Central memory CD8-positive, alpha-beta T cell (primary cell): ENCODE measurements around the gene PATL2.
"Not testable (repeated sequence)": the region's sequence is repeated elsewhere in the genome, so short reads cannot be mapped to it uniquely, and the experiment has no call there.

Source experiments
- ATAC-seq: fragments of 150-1000 bp; cut with Tn5 transposase; replicated peaks from 2 replicates; pipeline ENCODE4 v1.10.0; 2022; ENCODE audit warnings: mild to moderate bottlenecking, moderate FRiP score, moderate number of reproducible peaks; ENCODE audit not compliant: poor library complexity, severe bottlenecking; ENCODE audit errors: extremely low read depth
- DNase-seq, 2 donors: peaks; one replicate each; pipeline ENCODE4 v3.0.0; 2021; ENCODE audit warnings: low spot score in 2 of 2
- H3K27ac Mint-ChIP-seq: one replicate; pipeline ENCODE4 v1.8.0; 2022; ENCODE audit warnings: low read depth, mild to moderate bottlenecking, moderate library complexity, mixed read lengths
- H3K27me3 Mint-ChIP-seq: one replicate; pipeline ENCODE4 v1.8.0; 2022; ENCODE audit warnings: mixed read lengths
- H3K36me3 Mint-ChIP-seq: one replicate; pipeline ENCODE4 v1.8.0; 2022; ENCODE audit warnings: mild to moderate bottlenecking, moderate library complexity, mixed read lengths; ENCODE audit not compliant: insufficient read depth
- H3K4me1 Mint-ChIP-seq: one replicate; pipeline ENCODE4 v1.8.0; 2022; ENCODE audit warnings: mixed read lengths
- H3K4me3 Mint-ChIP-seq: one replicate; pipeline ENCODE4 v1.8.0; 2022; ENCODE audit warnings: mild to moderate bottlenecking, moderate library complexity, mixed read lengths
- H3K9me3 Mint-ChIP-seq: one replicate; pipeline ENCODE4 v1.8.0; 2022; ENCODE audit warnings: mixed read lengths

The PATL2 gene

DNA sequence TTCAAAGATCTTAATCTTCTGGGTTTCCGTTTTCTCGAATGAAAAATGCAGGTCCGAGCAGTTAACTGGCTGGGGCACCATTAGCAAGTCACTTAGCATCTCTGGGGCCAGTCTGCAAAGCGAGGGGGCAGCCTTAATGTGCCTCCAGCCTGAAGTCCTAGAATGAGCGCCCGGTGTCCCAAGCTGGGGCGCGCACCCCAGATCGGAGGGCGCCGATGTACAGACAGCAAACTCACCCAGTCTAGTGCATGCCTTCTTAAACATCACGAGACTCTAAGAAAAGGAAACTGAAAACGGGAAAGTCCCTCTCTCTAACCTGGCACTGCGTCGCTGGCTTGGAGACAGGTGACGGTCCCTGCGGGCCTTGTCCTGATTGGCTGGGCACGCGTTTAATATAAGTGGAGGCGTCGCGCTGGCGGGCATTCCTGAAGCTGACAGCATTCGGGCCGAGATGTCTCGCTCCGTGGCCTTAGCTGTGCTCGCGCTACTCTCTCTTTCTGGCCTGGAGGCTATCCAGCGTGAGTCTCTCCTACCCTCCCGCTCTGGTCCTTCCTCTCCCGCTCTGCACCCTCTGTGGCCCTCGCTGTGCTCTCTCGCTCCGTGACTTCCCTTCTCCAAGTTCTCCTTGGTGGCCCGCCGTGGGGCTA is at the start of gene PATL2, which contains the start of gene B2M:
Gene PATL2, minus strand, starts transcription at position 228 of the 647 bp plus-strand sequence. CDS start 34,833 bp downstream, outside the sequence.
Gene B2M, plus strand, starts transcription at position 422 of the 647 bp plus-strand sequence. Its CDS starts 30 bp downstream, at position 452.
- H3K36me3 Mint-ChIP-seq: peaks cover 60% of the 10 kb centered on the region
- H3K4me1 Mint-ChIP-seq: peaks cover 74% of the 10 kb centered on the region
- DNase-seq: peak; percentile 97
- peak; percentile 81 for ATAC-seq
- H3K4me3 Mint-ChIP-seq: peak within 1 kb of the TSS; percentile 84
- H3K9me3 Mint-ChIP-seq: no peaks in the 10 kb centered on the region
- H3K27ac Mint-ChIP-seq: peak within 1 kb of the TSS; percentile 100
- no peaks in the 10 kb centered on the region for H3K27me3 Mint-ChIP-seq

DNA sequence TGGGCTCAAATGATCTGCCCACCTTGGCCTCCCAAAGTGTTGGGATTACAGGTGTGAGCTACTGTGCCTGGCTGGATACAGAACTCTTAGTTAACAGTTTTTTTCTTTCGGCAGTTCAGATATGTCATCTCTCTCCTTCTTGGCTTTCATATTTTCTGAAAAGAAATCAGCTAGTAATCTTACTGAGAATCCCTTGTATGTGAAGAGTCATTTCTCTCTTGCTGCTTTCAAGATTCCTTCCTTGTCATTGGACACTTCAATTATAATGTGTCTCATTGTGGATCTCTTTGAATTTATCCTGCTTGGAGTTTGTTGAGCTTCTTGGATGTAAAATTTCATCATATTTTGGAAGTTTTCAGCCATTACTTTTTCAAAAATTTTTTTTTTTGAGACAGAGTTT is 42.2 kb upstream of the PATL2 start:
- DNase-seq (no peak), ATAC-seq (no peak)
- H3K36me3 Mint-ChIP-seq: peaks cover 3% of the 10 kb centered on the region
- peaks cover 13% of the 10 kb centered on the region for H3K4me1 Mint-ChIP-seq
- H3K4me3 Mint-ChIP-seq: no peak overlapping the region
- no peak overlapping the region for H3K27ac Mint-ChIP-seq
- no peaks in the 10 kb centered on the region for H3K27me3 Mint-ChIP-seq
- no peaks in the 10 kb centered on the region for H3K9me3 Mint-ChIP-seq

DNA sequence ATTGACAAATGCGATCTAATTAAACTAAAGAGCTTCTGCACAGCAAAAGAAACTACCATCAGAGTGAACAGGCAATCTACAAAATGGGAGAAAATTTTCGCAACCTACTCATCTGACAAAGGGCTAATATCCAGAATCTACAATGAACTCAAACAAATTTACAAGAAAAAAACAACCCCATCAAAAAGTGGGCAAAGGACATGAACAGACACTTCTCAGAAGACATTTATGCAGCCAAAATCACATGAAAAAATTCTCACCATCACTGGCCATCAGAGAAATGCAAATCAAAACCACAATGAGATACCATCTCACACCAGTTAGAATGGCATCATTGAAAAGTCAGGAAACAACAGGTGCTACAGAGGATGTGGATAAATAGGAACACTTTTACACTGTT is 32.3 kb upstream of the PATL2 start:
- not testable (repeated sequence) for ATAC-seq

DNA sequence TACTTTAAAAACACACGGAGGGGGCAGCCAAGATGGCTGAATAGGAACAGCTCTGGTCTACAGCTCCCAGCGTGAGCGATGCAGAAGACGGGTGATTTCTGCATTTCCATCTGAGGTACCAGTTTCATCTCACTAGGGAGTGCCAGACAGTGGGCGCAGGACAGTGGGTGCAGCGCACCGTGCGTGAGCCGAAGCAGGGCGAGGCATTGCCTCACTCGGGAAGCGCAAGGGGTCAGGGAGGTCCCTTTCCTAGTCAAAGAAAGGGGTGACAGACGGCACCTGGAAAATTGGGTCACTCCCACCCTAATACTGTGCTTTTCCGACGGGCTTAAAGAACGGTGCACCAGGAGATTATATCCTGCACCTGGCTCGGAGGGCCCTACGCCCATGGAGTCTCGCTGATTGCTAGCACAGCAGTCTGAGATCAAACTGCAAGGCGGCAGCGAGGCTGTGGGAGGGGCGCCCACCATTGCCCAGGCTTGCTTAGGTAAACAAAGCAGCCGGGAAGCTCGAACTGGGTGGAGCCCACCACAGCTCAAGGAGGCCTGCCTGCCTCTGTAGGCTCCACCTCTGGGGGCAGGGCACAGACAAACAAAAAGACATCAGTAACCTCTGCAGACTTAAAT is 28.2 kb upstream of the PATL2 start:
- DNase-seq, H3K27ac Mint-ChIP-seq, H3K27me3 Mint-ChIP-seq, H3K9me3 Mint-ChIP-seq, H3K36me3 Mint-ChIP-seq, ATAC-seq: not testable (repeated sequence)
- Mint-ChIP-seq H3K4me3 (peak overlapping the region; percentile 61), H3K4me1 (peaks cover 34% of the 10 kb centered on the region)

More for the DNA sequence above, 32.3 kb upstream of the PATL2 start:
- H3K9me3 Mint-ChIP-seq, H3K4me1 Mint-ChIP-seq, DNase-seq, H3K36me3 Mint-ChIP-seq, H3K27me3 Mint-ChIP-seq, H3K27ac Mint-ChIP-seq, H3K4me3 Mint-ChIP-seq: not testable (repeated sequence)

DNA sequence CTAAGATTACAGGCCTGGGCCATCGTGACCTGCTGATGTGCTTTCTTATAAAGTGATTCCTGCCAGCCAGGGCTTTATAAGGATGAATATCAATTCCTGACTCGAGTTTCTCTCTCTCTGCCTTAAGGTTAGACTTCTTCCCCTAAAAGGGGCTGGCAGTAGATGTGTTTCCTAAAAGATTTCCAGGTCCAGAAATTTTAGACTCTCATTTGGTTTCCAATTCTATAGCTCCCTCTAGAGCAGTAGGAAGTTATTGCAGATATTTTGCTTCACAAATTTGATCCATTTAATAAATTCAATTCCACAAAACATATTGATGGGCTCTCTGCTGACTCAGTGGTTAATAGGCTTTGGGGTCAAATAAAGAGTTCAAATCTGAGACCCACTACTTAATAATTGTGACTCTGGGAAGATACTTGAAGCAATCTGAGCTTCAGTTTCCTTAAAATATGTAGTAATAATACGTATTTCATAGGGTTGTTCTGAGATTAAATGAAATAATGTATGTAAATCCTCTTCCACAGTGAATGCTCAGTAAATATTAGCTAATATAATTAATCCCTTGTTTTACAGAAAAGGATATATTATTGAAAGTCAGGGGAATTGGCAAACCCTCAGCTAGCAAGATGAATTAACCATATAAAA is 27.3 kb upstream of the PATL2 start:
- ATAC-seq (no peak), DNase-seq (no peak)
- Mint-ChIP-seq H3K27me3 (no peaks in the 10 kb centered on the region), H3K4me1 (peaks cover 39% of the 10 kb centered on the region), H3K36me3 (peaks cover 4% of the 10 kb centered on the region), H3K4me3 (peak overlapping the region; percentile 61), H3K9me3 (no peaks in the 10 kb centered on the region), H3K27ac (peak overlapping the region; percentile 57)

DNA sequence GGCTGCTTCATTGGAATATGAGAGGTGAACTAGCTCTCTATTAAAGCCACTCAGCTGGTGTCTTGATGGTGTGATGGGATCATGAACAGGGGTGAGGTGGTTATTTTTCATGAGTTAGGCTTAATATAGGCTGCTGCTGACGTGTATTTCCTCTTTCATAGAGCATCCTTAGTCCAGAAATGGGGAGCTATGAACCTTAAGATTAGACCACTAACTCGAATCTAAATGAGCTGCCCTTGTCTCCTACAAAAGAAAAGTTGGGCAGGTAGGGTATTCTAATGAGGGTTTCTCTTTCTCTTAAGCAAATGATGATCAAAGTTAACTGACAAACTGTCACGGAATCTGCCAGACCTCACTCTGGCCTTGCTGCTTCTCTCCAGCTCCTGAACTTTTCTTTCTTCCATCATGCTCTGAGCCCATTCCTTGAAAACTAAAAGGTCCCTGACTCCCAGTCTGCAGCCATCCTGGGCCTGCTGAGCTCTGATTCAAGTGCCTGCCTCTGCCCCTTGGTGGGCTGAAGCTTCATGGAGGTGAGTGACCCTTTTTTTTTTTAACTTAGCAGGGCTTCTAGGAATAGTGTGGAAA is 25.1 kb upstream of the PATL2 start, which contains the start of gene TRIM69:
Gene TRIM69, plus strand, starts transcription at position 348 of the 585 bp plus-strand sequence. Its CDS starts 177 bp downstream, at position 525.
- DNase-seq (no peak), ATAC-seq (peak; percentile 9)
- peak within 1 kb of the TSS; percentile 80 for H3K4me3 Mint-ChIP-seq
- no peaks in the 10 kb centered on the region for H3K9me3 Mint-ChIP-seq
- no peaks in the 10 kb centered on the region for H3K27me3 Mint-ChIP-seq
- peak within 1 kb of the TSS; percentile 99 for H3K27ac Mint-ChIP-seq
- peaks cover 12% of the 10 kb centered on the region for H3K36me3 Mint-ChIP-seq
- peaks cover 54% of the 10 kb centered on the region for H3K4me1 Mint-ChIP-seq

DNA sequence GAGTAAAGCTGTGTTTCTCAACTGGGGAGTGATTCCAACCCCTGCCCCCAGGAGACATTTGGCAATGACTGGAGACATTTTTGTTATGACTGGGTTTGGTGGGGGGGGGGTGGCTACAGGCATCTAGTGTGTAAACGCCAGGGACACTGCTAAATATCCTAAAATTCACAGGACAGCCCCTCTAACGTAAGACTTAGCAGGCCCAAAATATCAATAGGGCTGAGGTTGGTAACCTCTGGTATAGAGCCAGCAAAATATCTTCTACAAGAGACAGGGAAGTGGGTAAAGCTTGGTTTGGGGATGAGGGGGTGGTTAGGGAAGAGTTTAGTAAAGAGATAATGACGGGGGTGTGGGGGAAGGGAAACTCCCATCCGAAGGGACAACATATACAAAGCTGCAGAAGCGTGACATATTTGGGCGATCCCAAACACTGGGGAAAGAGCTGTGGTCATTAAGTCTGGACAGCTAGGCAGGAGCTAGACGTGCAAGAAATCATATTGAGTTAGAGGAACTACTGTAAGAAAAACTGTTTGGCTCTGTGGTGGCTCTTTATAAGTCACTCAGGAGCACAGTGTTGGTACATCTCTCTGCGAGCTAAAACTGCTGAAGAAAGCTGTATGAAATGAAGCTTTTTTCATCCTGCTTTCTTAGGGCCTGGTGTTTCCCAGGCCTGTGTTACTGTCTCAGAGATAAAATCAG is 24.5 kb upstream of the PATL2 start:
- Mint-ChIP-seq H3K4me1 (peaks cover 56% of the 10 kb centered on the region), H3K27ac (peak overlapping the region; percentile 99), H3K4me3 (peak overlapping the region; percentile 80), H3K36me3 (peaks cover 10% of the 10 kb centered on the region), H3K27me3 (no peaks in the 10 kb centered on the region), H3K9me3 (no peaks in the 10 kb centered on the region)
- ATAC-seq: peak; percentile 69
- no peak for DNase-seq

DNA sequence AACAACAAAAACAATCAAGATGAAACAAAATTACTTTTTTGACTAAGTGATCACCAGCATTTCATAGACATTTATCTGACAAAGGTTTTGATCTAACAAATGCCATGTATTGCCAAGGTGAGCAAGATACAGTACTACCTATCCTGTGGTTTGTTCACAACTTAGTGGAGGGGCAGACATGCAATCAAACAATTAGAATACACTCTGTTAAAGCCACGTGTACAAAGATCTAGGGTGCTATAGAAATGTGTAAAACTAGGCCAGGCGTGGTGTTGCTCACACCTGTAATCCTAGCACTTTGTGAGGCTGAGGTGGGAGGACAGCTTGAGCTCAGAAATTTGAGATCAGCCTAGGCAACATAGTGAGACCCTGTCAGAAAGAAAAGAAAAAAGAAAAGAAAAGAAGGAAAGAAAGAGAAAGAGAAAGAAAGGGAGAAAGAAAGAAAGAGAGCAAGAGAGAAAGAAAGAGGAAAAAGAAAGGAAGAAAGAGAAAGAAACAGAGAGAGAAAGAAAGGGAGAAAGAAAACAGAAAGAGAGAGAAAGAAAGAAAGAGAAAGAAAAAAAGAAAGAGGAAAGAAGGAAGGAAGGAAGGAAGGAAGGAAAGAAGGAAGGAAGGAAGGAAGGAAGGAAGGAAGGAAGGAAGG is 23.8 kb upstream of the PATL2 start:
- Mint-ChIP-seq H3K27me3 (no peaks in the 10 kb centered on the region), H3K27ac (peak overlapping the region; percentile 99), H3K4me3 (peak overlapping the region; percentile 80), H3K4me1 (peaks cover 56% of the 10 kb centered on the region), H3K36me3 (peaks cover 10% of the 10 kb centered on the region), H3K9me3 (no peaks in the 10 kb centered on the region)
- no peak for ATAC-seq
- no peak for DNase-seq

DNA sequence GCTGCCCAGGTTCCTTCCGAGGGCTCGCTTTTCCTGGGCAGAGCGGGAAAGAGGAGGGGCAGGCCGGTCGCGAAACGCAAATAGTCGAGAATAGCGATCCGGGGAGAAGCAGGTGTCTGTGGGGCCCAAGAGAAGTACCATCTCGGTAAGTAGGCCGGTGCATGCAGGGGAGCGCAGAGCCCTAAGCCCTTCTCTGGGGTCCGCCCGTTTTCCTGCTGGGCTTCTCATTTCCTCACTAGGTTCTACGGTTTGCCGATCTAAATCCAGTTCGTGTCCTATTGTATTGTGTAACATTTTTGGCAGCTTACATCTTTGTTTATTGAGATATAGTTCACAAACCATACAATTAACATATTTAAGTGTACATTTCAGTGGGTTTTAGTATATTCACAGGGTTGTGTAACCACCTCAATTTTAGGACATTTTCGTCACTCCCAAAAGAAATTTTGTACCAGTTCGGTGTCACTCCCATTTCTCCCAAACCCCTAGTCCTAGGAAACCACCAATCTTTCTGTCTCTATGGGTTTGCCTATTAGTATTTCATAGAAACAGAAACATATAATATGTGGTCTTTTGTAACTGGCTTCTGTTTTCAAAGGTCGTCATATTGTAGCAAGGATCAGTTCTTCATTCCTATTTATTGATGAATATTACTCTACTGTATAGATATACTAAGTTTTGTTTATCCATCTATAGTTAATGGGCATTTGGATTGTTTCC is 18.4 kb upstream of the PATL2 start:
- Mint-ChIP-seq H3K9me3 (no peaks in the 10 kb centered on the region), H3K4me3 (peak overlapping the region; percentile 98), H3K27me3 (no peaks in the 10 kb centered on the region), H3K4me1 (peaks cover 64% of the 10 kb centered on the region), H3K27ac (peak overlapping the region; percentile 98), H3K36me3 (peaks cover 22% of the 10 kb centered on the region)
- peak; percentile 8 for ATAC-seq
- no peak for DNase-seq

DNA sequence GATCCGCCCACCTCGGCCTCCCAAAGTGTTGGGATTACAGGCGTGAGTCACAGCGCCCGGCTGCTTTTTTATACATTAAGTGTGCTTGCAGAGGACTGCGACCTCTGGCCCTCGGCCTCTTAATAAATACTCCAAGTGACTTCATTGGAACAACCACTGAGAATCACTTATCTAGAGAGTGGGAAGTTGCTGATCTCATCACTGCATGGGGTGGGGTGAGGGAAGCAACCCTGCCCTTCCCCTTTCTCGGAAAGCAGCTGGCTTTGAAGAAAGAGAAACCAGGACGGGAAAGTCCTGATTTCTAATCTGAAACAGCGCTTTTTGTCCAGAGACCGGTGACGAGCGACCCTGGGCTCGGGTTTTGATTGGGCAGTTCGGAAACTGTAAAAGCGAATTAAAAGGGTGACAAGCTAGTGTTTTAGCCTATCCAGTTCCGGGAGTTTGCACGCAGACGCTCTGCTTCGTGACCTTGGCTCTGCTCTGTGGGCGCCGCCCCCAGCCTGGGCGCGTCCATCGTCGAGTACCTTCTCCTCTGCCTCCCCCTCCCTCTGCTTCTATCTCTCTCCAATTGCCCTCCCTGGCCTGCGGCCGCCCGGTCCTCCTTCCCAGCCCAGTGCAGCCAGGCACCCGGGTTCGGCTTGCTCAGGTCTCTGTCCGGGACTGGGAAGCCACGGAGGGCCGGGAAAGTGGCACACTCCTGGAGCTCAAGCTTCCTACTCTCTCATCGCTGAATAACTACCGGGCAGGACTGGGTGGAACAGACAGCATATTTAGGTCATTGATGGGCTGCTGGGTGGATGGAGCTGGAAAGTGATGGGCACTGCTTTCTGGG is 17.7 kb upstream of the PATL2 start:
- ATAC-seq (peak; percentile 84), DNase-seq (peak; percentile 87 to 97)
- peak overlapping the region; percentile 98 for H3K4me3 Mint-ChIP-seq
- H3K27ac Mint-ChIP-seq: peak overlapping the region; percentile 98
- no peaks in the 10 kb centered on the region for H3K27me3 Mint-ChIP-seq
- no peaks in the 10 kb centered on the region for H3K9me3 Mint-ChIP-seq
- peaks cover 26% of the 10 kb centered on the region for H3K36me3 Mint-ChIP-seq
- peaks cover 68% of the 10 kb centered on the region for H3K4me1 Mint-ChIP-seq

DNA sequence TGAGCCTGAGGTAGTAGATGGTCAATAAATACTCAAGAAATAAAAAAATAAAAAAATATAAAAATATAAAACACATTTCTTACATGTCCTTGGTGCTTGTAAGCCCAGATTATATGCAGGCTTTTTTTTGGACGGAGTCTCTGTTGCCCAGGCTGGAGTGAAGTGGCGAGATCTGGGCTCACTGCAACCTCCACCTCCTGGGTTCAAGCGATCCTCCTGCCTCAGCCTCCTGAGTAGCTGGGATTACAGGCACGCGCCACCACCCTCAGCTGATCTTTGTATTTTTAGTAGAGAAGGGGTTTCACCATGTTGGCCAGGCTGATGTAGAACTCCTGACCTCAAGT is 17.1 kb upstream of the PATL2 start:
- Mint-ChIP-seq H3K4me1 (peaks cover 68% of the 10 kb centered on the region), H3K27ac (peak overlapping the region; percentile 98), H3K36me3 (peaks cover 28% of the 10 kb centered on the region), H3K4me3 (peak overlapping the region; percentile 98)
- not testable (repeated sequence) for DNase-seq, H3K27me3 Mint-ChIP-seq, H3K9me3 Mint-ChIP-seq, ATAC-seq
